Measurements from ENCODE around the gene TIMM23.
"Not testable (repeated sequence)": the region's sequence is repeated elsewhere in the genome, so short reads cannot be mapped to it uniquely, and the experiment has no call there.

Gene TIMM23

DNA sequence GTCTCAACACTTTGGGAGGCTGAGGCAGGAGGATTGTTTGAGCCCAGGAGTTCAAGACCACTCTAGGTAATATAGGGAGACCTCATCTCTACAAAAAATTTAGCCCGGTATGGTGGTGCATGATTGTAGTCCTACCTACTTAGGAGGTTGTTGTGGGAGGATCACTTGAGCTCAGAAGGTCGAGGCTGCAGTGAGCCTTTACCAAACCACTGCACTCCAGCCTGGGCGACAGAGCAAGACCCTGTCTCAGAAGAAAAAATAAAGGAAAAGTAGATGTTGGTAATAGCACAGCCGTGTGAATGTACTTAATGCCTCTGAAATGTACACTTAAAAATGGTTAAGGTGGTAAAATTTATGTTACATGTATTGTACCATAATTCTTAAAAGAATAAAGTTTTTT lies 25.3 kb downstream of the TIMM23 start:
- DNase-seq (ENCODE audit: low read depth in 2 of 2): no peak

DNA sequence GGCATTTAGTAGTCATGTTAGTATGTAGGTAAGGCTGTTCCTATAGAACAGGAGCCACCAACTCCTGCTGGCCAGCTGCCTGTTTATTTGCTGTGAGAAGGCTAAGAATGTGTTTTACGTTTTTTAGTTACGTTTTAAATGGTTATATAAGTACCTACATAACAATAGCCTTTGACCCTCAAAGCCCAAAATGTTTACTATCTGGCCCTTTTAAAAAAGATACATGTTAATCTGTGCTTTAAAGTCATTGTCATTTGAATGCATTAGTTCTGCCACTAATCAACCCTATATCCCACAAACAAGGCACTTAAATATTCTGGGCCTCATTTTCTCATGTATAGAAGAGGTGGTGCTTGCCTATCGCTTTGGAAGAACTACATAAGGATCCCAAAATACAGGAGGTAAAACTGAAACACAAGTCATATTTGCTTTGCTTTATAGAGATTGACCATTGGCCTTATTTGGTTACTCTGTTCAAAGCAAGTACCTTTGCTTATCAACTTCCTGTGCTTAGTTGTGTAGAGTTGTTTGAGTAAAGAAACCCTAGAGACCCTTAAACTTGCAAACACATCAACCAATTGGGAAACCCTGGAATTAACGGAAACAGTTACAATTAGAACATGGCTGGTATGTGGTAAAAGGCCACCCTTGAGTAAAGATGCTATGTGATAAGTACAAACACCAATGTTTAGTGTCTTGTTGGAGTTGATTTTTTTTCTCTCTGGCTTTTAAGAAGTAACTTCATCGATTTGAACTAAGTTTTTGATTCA lies 25.9 kb downstream of the TIMM23 start:
- no peak for DNase-seq (ENCODE audit: low read depth in 2 of 2)

DNA sequence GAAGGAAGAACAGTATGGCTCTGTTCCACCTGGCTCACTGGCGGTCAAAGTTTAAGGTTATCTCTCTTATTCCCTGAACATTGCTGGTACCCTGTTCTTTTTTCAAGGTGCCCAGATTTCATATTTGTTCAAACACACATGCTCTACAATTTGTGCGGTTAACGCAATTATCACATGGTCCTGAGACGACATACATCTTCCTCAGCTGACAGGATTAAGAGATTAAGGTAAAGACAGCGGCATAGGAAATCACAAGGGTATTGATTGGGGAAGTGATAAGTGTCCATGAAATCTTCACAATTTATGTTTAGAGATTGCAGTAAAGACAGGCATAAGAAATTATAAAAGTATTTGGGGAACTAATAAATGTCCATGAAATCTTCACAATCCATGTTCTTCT lies 27.7 kb downstream of the TIMM23 start:
- DNase-seq (ENCODE audit: low read depth in 2 of 2): not testable (repeated sequence)

DNA sequence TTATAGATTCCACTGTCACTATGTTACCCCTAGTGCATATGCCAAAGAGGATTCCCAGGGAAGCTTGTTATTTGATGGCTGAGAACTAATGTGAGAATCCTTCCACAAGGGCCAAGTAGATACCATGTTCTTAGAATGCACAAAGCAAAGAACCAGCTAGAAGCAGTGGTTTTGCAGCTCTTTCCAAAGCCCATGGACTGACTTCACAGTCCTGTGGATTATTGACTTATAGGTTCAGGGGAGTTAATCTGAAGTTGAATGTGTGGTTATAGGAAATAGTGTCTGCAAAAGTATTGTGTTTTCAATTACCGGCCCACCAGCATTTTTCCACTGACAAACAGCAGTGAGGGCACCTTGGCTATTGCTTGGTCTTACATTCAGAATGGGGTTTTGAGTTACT lies 28.2 kb downstream of the TIMM23 start:
- no peak for DNase-seq (ENCODE audit: low read depth in 2 of 2)

DNA sequence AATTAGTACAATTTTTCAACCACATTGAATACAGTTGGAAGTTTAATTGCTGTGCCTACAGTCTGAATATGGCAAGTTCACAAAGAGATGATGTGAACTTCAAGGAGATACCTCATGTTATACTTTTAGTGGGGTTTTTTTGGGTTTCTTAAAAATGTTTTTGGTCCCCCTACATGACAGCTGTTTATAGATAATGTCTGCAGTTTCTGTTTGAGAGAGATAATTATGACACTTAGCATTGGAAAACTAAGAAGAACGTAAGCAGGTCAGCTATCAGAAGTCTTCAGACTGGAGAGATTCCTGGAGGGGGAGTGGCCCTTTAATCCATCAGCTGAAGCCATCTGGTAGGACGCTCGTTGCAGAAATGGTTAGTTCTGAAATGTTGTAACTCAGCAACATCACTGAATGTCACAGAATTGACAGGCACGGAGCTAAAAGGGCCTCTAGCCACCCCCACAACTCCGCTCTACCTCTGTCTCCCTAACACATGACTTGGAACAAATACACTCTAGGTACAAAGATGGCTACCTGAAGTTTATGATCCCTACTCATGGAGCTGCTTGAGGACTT lies 29.0 kb downstream of the TIMM23 start:
- no peak for DNase-seq (ENCODE audit: low read depth in 2 of 2)

DNA sequence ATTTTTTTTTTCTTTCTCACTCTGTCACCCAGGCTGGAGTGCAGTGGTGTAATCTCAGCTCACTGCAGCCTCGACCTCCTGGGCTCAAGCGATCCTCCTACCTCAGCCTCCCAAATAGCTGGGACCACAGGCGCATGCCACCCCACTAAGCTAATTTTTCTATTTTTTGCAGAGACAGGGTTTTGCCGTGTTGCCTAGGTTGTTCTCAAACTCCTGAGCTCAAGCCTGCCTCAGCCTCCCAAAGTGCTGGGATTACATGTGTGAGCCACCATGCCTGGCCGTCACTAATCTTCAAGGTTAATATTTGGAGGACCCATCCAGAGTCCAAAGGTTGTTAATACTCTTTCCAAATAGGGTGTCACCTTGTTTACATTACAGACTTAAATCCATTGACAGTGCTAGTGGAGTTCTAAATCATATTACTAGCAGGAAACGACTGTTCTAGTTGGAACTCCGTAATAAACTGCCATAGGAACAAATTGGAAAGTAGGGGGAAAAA lies 29.9 kb downstream of the TIMM23 start:
- not testable (repeated sequence) for DNase-seq (ENCODE audit: low read depth in 2 of 2)

DNA sequence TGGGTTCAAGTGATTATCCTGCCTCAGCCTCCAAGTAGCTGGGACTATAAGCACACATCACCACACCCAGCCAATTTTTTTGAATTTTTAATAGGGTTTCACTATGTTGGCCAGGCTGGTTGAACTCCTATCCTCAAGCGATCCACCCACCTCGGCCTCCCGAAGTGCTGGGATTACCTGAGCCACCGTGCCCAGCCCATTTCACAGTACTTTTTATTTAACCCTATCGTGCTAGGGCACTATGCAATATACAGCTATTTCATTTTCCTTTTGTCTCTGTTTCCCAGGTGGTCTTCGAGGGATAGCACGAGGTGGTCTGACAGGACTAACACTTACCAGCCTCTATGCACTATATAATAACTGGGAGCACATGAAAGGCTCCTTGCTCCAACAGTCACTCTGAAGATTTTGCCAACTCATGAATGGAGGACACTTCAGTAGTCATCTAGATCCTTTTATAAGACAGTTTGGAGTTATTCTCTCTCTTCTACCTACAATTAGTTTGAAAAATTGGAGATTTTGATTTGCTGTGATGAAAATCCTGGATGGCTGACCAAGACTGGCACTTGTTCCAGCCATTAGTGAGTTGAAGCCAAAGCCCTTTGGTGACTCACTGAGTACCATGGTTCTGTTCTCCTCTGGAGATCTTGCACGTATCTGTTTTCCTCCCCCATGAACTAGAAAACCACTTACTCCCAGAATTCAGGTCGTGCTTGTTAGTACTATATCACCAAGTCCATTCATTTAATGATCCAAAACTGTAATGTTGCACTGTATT lies 30.8 kb downstream of the TIMM23 start:
- DNase-seq (ENCODE audit: low read depth in 2 of 2): no peak

DNA sequence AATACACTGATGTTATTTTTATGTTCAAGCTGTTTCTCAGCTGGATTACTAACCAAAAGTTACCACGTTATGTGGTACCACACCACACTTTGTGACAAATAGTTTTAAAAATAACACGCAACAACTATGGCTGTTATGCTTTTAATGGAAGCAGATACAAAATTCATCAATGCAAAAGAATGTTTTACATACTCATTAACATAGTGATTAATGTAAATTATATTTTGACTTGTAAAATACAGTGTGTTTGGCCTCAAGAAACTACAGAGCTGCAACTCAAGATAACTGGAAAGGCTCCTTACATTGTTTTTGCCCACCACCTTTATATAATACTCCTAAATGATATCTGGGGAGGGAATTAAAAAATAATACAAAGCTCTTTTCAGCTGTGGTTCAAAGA lies 32.7 kb downstream of the TIMM23 start:
- no peak for DNase-seq (ENCODE audit: low read depth in 2 of 2)

DNA sequence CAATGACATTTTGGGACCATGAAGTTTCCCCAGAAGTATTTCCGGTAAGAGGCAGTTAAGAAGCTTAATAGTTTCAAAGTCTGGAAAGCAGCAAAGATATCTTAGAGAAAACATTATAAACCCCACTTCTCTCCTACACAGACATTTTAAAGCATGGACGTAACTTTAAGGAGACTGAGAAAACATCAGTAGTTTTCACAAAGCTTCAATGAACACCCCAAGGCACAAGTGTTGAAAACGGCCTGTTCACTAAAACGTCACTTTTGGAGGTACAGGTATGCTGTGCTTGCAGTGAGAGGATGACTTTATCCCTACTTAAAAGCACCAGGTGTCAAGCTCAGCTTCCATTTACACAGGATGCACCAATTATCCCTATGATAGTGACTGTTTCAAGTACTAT lies 33.1 kb downstream of the TIMM23 start:
- no peak for DNase-seq (ENCODE audit: low read depth in 2 of 2)

DNA sequence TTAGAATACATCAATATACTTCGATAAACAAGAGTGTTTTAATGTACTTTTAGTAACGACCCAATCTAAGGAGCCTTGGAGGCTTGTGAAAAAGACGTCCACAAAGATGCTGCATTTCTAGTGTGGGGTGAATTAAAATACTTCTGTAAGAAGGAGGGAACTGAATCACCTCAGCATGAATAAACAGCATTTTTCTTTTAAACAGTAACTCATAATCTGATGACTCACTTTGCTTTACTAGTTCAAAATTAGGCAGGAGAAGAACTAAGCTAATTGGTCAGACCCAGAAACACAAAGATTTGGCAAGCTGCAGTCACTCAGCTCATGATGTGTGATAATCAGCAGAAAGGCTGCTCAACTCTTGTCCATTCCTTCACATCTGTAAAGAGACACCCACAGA lies 33.9 kb downstream of the TIMM23 start:
- peak; percentile 55 to 64 for DNase-seq (ENCODE audit: low read depth in 2 of 2)

DNA sequence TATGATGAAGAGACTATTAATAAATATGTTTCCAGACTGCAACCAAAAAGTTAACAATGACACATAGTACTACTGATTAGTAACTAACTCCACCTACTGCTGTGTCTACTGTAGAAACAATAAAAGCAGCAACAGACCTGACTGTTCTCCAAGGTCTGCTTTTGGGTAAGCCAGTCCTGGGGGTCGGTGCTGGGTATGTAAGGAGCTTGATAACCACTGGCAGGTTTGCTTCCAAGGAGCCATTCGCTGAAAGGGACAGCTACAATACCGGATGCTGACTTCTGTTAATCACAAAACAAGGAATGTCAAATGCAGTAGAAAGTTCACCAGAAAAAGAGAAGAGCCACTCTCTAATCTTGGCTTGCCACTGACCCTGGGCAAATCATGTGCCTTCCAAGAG lies 40.5 kb downstream of the TIMM23 start:
- no peak for DNase-seq (ENCODE audit: low read depth in 2 of 2)

DNA sequence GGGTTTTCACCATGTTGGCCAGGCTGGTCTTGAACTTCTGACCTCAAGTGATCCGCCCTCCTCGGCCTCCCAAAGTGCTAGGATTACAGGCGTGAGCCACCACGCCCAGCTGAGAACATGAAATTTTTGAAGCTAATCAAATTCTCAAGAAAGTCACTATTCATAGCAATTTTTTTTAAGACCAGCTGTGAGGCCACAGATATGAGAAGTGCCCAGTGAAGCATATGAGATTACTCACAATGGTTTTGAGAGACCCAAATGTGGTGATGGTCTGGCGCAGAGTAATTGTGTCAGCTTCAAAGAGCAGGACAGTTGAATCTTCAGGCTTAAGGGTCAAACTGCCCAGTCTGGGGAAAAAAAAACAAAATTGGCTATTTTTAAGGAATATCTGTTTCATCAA lies 41.9 kb downstream of the TIMM23 start:
- DNase-seq (ENCODE audit: low read depth in 2 of 2): no peak

DNA sequence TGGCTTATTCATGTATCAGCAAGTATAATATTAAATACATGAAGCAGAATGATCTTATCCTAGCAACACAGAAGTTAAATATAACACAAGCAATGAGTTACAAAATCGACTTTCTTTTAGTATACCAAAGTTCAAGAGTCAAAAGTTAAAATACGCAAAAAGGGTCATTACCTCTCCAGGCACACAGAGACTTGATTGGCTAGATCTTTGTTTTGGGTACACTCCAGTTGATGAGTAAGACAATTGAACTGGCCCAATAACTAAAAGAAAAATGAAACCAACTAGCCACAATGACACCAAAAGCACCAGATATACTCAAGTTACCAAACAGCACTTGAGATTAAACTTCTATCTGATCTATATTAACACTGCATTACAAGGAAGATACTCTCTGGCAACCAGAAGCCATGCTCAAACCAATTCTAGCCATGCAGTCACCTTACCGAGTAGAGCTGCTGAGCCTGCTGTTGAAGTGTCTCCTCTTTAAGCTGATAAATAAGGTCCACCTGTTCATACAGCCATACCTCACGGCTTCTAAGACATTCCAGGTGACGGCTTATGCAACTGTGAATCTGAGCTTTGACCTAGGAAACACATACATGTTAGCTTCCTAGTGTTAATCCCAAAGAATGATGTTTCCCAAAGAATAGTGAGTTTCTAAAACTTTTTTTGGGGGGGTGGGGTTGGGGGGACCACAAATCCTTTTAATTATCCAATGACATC lies 42.6 kb downstream of the TIMM23 start:
- DNase-seq (ENCODE audit: low read depth in 2 of 2): no peak

DNA sequence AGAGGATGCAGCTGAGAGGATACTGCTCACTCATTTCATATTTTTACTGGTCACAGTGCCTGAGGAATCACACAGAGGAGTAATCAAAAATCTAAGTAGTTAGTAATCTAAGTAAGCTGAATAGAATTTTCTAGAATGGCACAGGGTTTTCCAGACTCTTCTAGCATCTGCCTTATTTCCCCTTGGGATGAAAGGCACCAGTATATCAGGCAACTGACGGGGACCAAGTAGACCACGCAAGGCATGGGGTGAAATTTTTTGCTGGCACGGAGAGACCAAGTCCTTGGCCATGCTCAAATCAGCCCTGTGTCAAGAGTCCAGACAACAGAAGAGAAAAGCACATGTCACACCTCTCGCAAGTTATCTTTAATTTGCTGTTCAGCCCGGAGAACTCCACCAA lies 43.9 kb downstream of the TIMM23 start:
- no peak for DNase-seq (ENCODE audit: low read depth in 2 of 2)

DNA sequence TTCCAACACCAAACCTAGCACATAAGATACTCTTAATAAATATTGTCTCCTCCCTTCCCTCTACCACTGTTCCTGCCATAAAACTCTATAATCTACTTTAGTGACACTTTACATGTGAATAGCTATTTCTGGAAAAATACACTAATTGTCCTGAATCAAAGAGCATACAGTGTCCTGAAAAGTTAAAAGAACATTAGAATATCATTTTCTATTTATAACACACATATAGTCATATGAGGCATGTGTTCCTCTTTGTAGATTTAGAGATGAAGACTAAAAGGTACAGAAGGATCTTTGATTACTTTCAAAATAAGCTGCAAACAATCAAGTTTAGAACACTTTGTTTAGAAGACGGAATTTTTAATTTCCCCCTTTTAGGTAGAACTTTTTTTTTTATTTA lies 44.5 kb downstream of the TIMM23 start:
- DNase-seq (ENCODE audit: low read depth in 2 of 2): no peak

DNA sequence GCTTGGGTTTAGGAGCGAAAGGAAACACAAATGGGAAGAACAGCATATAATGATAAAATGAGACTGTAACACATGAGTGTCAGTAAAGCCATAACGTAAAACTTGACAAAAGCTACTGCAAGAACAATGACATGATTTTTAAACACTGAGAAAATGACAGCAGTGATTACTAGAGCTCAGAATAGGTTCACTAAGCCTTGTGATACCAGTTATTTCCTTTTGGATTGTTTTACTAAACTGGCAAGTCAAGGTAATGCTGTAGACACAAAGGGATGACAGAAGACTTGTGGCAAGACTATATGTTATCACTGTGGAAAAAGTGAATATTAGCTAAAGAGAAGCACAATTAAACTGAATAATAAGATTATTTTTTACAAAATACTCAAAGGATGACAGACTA lies 45.4 kb downstream of the TIMM23 start:
- no peak for DNase-seq (ENCODE audit: low read depth in 2 of 2)

DNA sequence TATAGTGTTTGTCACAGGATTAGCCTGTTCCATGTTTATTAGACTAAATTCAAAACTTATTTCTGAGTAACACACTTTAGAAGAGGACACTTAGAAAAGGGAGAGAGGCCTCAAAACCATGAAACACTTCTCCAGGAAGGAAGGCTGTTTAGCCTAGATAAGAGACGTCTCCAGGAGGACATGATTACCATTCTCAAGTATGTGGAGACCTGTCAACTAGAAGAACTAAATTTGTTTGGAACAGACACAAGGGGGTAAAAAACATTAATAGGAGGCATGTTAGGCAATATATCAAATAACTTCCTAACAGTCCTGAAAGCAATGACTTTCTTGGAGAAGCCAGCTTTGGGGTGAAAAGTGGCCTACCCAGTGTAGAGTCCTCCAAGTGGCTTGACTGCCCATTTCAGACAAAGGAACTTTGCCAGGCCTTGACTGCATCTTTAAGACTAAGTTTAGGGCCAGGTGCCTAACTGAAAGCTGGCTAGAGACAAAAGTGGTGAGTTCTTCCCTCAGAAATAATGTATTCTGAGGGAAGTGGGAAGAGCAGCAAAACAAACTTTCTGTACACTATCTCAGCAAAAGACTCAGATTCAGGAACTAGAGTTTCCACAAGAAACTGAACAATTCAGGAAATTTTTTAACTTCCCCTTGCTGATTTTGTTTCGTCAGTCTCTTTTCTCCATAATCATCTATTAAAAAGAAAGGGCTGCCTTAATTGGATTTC lies 46.3 kb downstream of the TIMM23 start:
- DNase-seq (ENCODE audit: low read depth in 2 of 2): no peak

DNA sequence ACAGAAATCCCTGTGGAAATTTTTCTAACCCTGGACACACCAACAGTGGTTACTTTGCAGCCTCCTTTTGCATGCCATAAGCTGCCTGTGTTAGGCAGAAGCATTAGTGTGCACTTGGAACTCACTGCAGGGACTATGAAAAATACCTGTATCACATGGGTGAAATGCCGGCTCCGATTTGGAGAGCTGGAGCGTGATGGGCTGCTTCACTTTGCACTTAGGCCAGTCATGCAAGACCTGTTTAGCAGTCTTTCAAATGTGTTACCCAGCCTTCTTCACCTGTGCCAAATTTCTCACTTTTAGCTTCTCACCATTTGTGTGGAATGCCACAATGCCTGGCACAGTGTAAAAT lies 46.9 kb downstream of the TIMM23 start:
- DNase-seq (ENCODE audit: low read depth in 2 of 2): no peak

DNA sequence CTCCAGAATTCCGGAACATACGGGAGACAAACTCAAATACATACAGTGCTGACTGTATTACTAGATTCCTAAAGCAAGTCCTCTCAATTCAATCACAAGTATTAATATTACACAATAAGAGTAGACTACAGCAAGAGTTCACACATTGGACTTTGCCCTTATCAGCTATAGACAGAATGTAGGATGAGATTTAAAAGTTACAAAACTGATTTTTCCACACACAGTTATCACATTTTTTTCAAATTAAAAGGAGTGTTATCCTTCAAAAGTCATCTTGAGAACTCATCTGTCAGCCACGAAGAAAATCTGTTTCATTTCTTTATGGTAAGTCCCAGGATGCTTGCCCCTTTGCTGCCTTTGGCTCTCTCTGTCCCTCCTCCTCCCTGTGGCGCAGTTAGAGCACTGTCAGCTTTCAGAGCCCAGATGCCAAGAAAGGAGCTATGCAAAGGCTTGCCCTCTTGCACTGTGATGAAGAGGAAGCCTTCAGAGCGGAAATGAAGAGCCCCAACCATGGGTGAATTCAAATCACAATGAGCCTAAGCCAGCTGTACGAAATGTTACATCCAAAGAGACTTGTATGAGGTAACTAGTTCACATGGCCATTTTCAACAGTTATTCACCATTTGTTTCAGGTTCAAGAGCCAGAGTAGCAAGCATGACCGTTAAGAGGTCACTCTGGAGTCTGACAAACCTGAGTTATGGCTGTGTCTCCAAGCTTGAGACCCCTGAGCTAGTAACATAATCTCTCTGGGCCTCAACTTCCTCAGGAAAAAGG lies 47.5 kb downstream of the TIMM23 start:
- DNase-seq (ENCODE audit: low read depth in 2 of 2): no peak

DNA sequence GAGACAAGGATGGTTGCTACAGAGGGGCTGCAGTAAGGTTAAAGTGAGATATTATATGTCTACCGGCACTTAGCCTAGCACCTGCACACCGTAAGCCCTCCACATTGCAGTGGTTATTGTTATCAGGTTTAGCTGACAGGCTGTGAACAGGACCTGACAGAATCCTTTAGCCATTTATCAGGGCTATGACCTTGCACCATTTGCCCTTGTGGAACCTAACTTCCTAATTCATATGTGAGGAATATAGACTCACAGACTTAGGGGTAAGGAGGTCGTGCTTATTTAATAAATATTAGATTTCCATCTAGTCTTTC lies 48.0 kb downstream of the TIMM23 start:
- DNase-seq (ENCODE audit: low read depth in 2 of 2): no peak

Data from fibroblast of skin of left quadriceps (primary cell).